Coronary artery (tissue), 2 donors: ENCODE measurements around the gene ATF7IP.

ENCODE experiments used
- DNase-seq: peaks from one replicate; pipeline ENCODE4 v3.0.0-alpha.2; 2017; ENCODE audit warnings: low spot score
- H3K27ac ChIP-seq, 2 donors: fragments of 200-600 bp; sonication (generic); one replicate each; pipeline ENCODE4 v1.5.1; 2016 to 2019
- H3K4me3 ChIP-seq: fragments of 200-600 bp; sonication (generic); 2 replicates; pipeline ENCODE4 v1.5.1; 2016; ENCODE audit warnings: mild to moderate bottlenecking, moderate library complexity
- CTCF ChIP-seq: fragments of 200-600 bp; sonication (generic); IDR thresholded peaks from one replicate; pipeline ENCODE4 v1.5.1; 2019; ENCODE audit warnings: antibody characterized with exemption

ATF7IP gene

GRCh38 chr12:14418451-14418890 is 53.0 kb downstream of the ATF7IP start:
- H3K27ac ChIP-seq: no peak overlapping the region
- TF ChIP-seq CTCF: no peak
- peak overlapping the region; percentile 41 for H3K4me3 ChIP-seq
- DNase-seq: no peak

- Histone ChIP-seq H3K27ac (no peak overlapping the region), H3K4me3 (no peak overlapping the region)
- no peak for TF ChIP-seq CTCF
- DNase-seq: no peak
Observed at GRCh38 chr12:14422516-14423230, 57.2 kb downstream of the ATF7IP start.

GRCh38 chr12:14424545-14424944 is 59.1 kb downstream of the ATF7IP start:
- Histone ChIP-seq H3K4me3 (no peak overlapping the region), H3K27ac (no peak overlapping the region)
- no peak for TF ChIP-seq CTCF
- DNase-seq: no peak

GRCh38 chr12:14426792-14427191 is 61.3 kb downstream of the ATF7IP start:
- DNase-seq: no peak
- Histone ChIP-seq H3K27ac (no peak overlapping the region), H3K4me3 (no peak overlapping the region)
- no peak for TF ChIP-seq CTCF

- H3K4me3 ChIP-seq: no peak overlapping the region
- no peak overlapping the region for H3K27ac ChIP-seq
- no peak for DNase-seq
- no peak for TF ChIP-seq CTCF
Observed at GRCh38 chr12:14427929-14428328, 62.4 kb downstream of the ATF7IP start.

GRCh38 chr12:14430394-14430986 is 65.0 kb downstream of the ATF7IP start:
- Histone ChIP-seq H3K4me3 (no peak overlapping the region), H3K27ac (no peak overlapping the region)
- no peak for TF ChIP-seq CTCF
- DNase-seq: no peak

GRCh38 chr12:14431975-14432374 is 66.5 kb downstream of the ATF7IP start:
- no peak for DNase-seq
- Histone ChIP-seq H3K4me3 (no peak overlapping the region), H3K27ac (no peak overlapping the region)
- TF ChIP-seq CTCF: no peak
